ENCODE data around the gene ANKRD11. TPM values are rescaled to one million over a fixed set of nuclear protein-coding genes. Genes with fewer than 3 reads are reported as not detected.

Gene ANKRD11
- total and polyA plus RNA-seq, 7 donors, result 30.6 to 161 (median 42.8) TPM

- WGBS, 2 donors, result 78 to 91% methylated on average over 3 of the region's 3 CpGs
- intact Hi-C loops (cut with DNase I), result loop anchor here (5.0 kb wide), 1 partner anchor 485 kb away; the partner anchor contains the start of genes VPS9D1 and ZNF276
- DNase-seq, result no peak
Measured at GRCh38 chr16:89237733-89238132, 252.6 kb downstream of the ANKRD11 start.

GRCh38 chr16:89233678-89234490, 256.5 kb downstream of the ANKRD11 start:
- intact Hi-C loops (cut with DNase I), result no loop called here
- no peaks in the 10 kb centered on the region for H3K9me3 ChIP-seq
- 95% methylated on average over 16 of the region's 16 CpGs for WGBS, 2 donors
- H3K27ac ChIP-seq, result no peak overlapping the region
- H3K4me3 ChIP-seq, result no peak overlapping the region
- H3K4me1 ChIP-seq, result no peaks in the 10 kb centered on the region
- no peaks in the 10 kb centered on the region for H3K27me3 ChIP-seq
- peaks cover 4 to 49% (median 18%) of the 10 kb centered on the region in 4 donors for H3K36me3 ChIP-seq
- TF ChIP-seq POLR2A (IDR thresholded peaks at IDR 0.05) (no peak), POLR2AphosphoS5 (IDR thresholded peaks at IDR 0.05) (no peak), EP300 (IDR thresholded peaks at IDR 0.05) (no peak), CTCF (IDR thresholded peaks at IDR 0.05) (no peak)
- DNase-seq, result no peak

More at GRCh38 chr16:89237733-89238132, 252.6 kb downstream of the ANKRD11 start:
- peaks cover 0 to 11% (median 5%) of the 10 kb centered on the region in 4 donors for H3K4me1 ChIP-seq
- TF ChIP-seq CTCF (IDR thresholded peaks at IDR 0.05) (no peak), EP300 (IDR thresholded peaks at IDR 0.05) (no peak), POLR2AphosphoS5 (IDR thresholded peaks at IDR 0.05) (no peak), POLR2A (IDR thresholded peaks at IDR 0.05) (no peak)
- H3K27me3 ChIP-seq, result no peaks in the 10 kb centered on the region
- H3K27ac ChIP-seq, result no peak overlapping the region
- peaks cover 0 to 14% (median 4%) of the 10 kb centered on the region in 4 donors for H3K36me3 ChIP-seq
- no peak overlapping the region for H3K4me3 ChIP-seq
- H3K9me3 ChIP-seq, result no peaks in the 10 kb centered on the region

- peaks cover 12 to 66% (median 36%) of the 10 kb centered on the region in 4 donors for H3K36me3 ChIP-seq
- 93 to 98% methylated on average over 2 of the region's 2 CpGs for WGBS, 2 donors
- intact Hi-C loops (cut with DNase I), result no loop called here
Measured at GRCh38 chr16:89232107-89232506, 258.3 kb downstream of the ANKRD11 start.

GRCh38 chr16:89230255-89230654, 260.1 kb downstream of the ANKRD11 start:
- no peak for TF ChIP-seq POLR2A (IDR thresholded peaks at IDR 0.05)
- TF ChIP-seq CTCF (IDR thresholded peaks at IDR 0.05), result no peak
- TF ChIP-seq EP300 (IDR thresholded peaks at IDR 0.05), result no peak
- TF ChIP-seq POLR2AphosphoS5 (IDR thresholded peaks at IDR 0.05), result no peak
- Histone ChIP-seq H3K36me3 (peaks cover 28 to 85% (median 49%) of the 10 kb centered on the region in 4 donors), H3K27me3 (no peaks in the 10 kb centered on the region), H3K4me1 (no peaks in the 10 kb centered on the region), H3K4me3 (no peak overlapping the region), H3K27ac (no peak overlapping the region), H3K9me3 (peaks cover 0 to 5% (median 0%) of the 10 kb centered on the region in 4 donors)
- intact Hi-C loops (cut with DNase I), result no loop called here
- DNase-seq, result no peak
- 96 to 97% methylated on average over 14 of the region's 14 CpGs for WGBS, 2 donors

More at GRCh38 chr16:89232107-89232506, 258.3 kb downstream of the ANKRD11 start:
- no peak for DNase-seq
- no peak overlapping the region for H3K4me3 ChIP-seq
- H3K9me3 ChIP-seq, result peaks cover 0 to 5% (median 0%) of the 10 kb centered on the region in 4 donors
- TF ChIP-seq EP300 (IDR thresholded peaks at IDR 0.05), result no peak
- TF ChIP-seq CTCF (IDR thresholded peaks at IDR 0.05), result no peak
- TF ChIP-seq POLR2A (IDR thresholded peaks at IDR 0.05), result no peak
- TF ChIP-seq POLR2AphosphoS5 (IDR thresholded peaks at IDR 0.05), result no peak
- H3K27me3 ChIP-seq, result no peaks in the 10 kb centered on the region
- H3K27ac ChIP-seq, result no peak overlapping the region
- H3K4me1 ChIP-seq, result no peaks in the 10 kb centered on the region
